CD4-positive, alpha-beta T cell treated with Interleukin-21 for 1 hour (primary cell): ENCODE measurements around the gene MTHFR.
"Not testable (repeated sequence)": the region's sequence is repeated elsewhere in the genome, so short reads cannot be mapped to it uniquely, and the experiment has no call there.

Source experiments
- DNase-seq: peaks from one replicate; pipeline ENCODE4 v3.0.0-alpha.2; 2020

MTHFR gene

DNA sequence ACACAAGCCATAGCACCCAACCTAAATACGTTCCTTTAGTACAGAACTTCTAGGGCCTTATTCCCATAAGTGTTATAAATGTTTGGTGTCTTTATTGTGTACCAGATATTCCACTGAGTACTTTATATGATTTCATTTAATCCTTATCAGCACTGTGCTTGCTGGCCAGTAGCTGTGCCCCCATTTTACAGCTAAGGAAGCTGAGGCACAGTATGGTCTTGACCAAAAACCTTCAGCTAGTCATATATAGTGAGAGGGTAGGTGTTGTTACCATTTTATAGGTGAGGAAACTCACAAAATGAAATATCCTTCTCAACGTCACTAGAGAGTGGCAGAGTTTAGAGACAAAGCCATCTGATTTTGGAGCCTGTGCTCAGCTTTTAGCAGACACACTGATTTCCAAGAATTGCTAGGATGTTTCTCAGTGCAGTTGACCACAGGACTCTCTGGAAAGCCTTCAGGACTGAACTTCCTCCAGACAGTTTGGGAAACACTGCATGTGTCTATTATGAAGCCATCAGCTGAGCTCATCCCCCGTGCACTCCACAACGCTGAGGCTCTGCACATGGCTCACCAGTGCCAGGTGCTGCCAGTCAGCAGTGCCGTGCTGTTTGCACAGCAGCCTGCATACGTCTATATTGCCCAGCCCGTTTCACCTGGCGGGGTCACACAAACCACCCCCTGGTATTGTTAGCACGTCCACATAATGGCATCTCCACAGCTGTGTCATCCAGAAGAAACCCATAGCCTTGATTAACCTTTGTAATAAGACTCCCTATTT, 26.4 kb upstream of the MTHFR start:
- no peak for DNase-seq

DNA sequence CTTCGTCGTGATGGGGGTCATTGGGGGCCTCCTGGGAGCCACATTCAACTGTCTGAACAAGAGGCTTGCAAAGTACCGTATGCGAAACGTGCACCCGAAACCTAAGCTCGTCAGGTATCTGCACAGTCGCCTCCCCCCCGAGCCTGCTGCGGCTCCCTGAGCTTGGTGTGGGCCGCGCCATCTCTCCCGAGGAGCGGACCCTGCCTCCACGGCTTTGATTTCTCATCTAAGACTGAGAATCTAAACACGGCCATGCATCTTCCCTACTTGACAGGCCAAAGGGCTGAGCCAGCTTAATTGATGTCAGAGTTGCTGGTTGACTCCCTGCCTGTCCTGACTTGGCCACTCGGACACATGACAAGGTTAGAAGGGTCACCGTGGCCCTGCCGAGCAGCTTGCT, 22.7 kb upstream of the MTHFR start:
- DNase-seq, result no peak

DNA sequence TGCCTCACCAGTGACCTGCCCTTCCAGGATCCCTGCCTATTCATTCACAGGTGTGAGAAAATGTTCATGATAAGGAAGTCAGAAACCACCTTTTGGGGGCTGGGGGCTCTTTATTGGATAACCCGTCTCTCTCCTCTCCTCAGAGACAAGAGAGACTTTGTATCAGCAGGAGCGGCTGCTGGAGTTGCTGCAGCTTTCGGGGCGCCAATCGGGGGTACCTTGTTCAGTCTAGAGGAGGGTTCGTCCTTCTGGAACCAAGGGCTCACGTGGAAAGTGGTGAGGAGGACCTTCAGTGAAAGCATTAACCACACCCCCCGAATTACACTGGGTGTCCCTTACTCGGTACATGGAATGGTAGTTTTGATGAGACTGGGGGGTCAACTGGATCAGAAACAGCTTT, 21.2 kb upstream of the MTHFR start:
- no peak for DNase-seq

DNA sequence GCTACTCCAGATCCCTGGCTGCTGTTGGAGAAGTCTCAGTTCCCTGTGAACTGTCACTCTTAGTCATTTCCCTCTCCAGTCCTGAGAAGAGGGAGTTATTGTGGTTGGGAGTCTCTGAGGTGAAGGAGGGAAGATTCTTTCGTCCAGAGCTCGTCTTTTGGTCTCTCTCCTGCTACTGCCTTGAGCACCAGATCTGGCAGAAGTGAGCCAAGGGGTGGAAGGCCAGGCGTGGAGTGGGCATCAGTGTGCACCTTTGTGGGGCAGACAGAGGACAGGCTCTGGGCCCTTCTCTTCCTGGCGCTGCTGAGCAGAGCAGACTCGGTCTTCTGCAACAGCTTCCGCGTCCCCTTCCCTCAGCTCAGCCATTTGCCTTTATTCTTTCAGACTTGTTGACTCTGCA, 19.4 kb upstream of the MTHFR start:
- no peak for DNase-seq

DNA sequence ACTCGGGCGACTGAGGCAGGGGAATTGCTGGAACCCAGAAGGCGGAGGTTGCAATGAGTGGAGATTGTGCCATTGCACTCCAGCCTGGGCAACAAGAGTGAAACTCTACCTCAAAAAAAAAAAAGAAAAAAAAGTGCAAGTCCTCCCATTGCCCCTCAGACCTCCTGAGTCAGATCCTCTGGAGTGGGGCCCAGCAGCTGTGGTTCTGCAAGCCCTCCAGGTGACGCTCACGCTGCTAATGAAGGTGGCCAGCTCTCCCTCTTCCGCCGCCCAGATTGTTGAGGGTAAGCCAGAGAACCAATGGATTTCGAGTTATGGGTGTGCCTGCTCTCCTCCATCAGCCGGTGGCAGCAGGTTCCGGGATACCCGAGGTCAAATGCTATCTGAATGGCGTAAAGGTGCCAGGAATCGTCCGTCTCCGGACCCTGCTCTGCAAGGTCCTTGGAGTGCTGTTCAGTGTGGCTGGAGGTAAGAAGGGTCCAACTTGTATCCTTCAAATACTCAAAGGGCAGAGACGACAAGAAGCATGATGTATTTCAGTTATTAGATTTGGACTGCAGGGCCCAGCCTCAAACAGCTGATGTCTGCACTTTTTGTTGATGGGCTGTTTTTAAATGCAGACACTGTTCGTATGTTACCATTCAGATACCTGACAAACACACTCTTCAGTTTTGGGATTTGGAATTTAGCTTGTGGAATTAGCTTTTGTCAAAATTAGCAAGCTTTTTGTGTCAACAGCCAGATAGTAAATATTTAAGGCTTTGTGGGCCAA, 17.8 kb upstream of the MTHFR start:
- DNase-seq, result no peak

DNA sequence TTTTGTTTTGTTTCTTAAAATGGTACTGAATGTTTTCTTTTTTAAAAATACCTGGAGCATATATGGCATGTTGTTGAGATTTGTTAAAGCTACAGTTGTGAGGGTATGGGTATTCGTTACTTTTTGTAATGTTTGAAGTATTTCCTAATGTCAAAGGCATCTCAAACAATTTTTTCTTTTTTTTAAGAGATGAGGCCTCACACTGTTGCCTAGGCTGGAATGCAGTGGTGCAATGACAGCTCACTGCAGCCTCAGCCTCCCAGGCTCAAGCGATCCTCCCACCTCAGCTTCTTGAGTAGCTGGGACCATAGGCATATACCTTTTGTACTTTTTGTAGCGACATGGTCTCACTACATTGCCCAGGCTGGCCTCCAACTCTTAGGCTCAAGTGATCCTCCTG, 16.3 kb upstream of the MTHFR start:
- no peak for DNase-seq

DNA sequence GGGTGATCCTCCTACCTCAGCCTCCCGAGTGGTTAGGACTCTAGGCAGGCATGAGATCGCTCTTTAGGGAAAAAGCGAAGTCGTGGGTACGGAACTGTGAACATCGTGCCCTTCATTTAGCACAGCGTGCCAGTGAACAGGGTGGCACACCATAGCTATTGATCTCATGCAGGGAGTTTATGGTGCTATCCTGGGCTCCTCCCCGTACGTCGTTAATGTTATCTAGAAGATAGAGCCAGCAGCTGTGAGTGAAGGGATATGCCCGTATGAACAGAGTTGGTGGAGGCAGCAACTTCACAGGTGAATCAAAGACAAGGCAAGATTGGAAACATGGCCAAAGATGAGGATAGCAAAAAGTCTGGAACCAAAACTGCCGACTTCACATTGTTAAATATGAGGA, 11.4 kb upstream of the MTHFR start:
- no peak for DNase-seq

DNA sequence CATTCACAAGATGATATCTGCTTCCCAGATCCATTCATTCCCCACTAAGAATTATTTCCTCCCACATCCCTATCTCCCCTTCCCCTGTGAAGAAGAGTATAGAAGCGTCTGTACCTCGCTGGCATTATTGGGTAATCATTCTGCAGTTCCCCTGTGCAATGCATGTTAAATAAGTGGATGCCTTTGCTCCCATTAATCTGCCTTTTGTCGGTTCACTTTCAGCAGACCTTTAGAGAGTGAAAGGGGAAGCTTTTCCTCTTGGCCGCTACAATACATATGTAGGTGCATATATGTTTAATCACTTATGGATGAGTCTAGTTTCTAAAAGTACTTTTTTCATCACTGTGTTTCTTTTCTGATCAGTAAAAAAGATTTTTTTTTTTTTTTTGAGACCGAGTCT, 7.3 kb upstream of the MTHFR start:
- no peak for DNase-seq

DNA sequence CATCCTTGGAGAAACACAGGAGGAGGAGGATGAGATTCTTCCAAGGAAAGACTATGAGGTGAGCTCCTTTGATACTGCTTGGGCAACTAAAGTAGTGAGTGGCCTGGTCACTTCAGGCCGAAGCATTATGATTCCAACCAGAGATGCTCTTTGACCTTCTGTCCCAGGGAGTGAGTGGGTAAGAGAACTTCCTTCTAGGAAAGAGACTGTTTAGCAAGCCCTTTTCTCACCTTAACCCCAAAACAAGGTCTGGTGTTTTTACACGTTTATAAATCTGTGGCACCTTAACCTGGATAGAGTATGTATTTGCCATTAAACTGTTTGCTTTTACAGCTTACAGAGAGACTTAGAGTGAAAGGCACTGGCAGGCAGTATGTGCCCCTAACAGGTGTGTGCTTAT, 1.4 kb upstream of the MTHFR start:
- DNase-seq, result no peak

DNA sequence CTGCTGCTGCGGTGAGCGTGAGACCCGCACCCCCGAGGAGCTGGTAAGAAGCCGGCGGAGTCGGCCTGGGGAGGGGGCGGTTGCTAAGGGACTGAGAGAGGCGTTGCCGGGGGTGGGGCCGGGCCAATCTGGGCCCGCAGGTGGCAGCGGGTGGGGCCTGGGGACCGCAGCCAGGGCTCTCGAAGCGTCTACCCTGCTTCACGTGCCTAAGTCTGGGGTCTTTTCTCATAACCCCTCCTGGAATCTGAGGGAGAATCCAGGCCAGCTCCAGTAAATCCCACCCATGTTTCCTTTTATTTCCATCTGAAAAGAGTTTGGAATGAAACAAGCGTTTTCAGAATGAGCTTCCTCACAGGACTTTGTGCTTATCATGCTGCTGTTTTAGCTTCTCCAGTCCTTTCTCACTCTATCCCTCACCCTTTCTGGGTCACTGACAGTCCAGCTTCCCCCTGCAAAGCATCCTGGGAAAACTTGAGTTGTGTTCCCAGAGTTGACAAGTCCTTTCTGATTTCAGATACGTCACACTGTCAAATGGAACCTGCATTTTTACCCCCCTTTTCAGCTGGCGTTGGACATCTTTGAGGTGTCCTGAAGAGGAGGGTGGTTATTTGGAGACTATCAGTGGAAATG, 658 bp upstream of the MTHFR start:
- DNase-seq, result peak; percentile 19

DNA sequence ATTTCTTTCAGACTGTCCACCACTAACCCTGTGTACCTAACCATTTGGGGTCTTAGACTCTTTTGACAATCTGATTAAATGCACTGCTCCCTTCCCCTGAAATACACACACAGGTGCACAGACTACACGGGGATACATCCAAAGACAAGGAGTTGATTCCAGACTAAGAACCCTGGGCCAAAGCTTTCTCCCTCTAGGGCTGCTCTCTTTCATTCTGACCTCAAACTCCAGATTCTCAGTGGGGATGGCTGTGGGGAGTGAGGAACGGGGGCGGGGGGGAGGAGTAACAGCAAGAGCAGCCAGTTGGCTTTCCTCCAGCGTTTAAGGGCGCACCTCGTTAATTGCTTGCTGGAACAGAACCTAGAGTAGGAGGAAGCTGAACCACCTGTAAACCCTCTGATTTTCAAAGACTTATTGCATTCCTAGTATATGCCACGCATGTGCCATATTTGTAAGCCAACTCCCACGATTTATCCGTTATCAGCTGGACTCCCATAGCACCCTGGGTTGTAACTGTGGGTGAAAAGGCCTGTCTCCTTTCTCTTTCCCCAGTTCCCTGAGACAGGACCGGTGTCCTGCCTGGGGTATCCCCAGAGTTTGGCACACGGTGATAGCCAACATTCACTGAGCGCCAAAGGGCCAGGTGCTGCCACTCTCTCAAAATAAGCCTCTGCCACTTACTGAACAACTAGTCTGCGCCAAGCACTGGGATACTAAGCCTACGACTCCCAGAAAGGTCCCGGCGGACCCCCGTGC, 920 bp downstream of the MTHFR start:
- DNase-seq, result peak; percentile 40

DNA sequence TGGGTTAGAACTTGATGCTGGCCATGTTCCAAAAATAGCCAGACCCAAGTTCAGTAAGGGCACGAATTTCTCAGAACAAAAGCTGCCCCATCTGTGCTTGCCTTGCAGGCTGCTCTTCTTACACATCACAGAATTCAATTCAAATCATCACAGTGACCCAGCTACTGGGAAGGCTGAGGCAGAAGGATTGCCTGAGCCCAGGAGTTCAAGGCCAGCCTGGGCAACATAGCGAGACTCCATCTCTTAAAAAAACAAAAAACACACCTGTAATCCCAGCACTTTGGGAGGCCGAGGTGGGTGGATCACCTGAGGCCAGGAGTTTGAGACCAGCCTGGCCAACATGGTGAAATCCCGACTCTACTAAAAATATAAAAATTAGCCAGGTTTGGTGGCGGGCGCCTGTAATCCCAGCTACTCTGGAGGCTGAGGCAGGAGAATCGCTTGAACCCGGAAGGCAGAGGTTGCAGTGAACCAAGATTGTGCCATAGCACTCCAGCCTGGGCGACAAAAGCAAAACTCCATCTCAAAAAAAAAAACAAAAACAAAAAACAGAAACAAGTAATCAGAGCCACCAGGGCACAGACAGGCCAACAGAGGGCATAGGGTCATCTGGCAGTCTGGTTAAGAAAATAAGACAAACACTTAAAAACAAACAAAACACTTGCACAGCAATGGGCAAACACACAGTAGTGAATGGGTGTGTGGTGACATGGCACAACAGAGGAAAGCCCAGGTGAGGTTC, 1.7 kb downstream of the MTHFR start:
- not testable (repeated sequence) for DNase-seq

DNA sequence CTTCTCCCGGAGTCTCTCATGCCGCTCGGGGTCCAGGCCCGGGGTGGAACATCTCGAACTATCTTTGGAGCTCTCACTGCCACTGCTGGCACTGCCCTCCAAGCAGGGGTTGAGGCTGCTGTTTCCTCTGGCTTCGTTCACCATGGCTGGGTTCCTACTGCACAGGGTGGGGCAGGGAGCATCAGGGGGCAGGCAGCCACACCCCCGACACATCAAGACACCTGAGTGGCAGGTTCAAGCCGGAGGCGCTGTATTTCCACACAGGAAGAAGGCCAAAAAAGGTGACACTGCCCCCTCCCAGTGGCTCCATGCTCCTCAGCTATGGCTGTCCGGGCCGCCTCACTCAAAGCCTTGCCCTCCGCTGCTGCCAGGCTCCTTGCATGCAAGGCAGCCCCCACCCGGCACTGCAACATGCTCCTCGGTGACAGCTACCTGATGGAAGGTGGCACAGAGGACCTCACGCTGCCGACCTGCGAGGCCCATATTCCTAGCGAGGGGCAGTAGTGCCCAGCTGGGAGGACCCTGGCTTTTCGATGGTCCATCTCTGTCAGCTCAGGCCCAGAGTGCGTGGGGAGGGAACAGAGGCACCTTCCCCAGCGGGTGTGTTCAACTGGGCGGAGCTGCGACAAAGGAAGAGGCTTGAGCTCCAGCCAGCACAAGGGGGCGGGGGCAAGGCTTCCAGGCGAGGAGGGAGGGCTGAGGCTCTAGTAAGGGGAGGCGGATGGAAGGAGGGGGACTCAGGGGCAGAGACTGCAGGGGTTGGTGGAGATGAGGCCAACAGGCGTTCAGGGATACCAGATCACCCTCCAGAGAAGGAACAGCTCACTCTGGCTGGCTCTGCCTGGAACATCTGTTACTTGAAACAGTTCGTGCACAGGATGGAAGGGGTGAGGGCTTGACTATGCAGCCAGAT, 2.5 kb downstream of the MTHFR start:
- peak; percentile 84 for DNase-seq

DNA sequence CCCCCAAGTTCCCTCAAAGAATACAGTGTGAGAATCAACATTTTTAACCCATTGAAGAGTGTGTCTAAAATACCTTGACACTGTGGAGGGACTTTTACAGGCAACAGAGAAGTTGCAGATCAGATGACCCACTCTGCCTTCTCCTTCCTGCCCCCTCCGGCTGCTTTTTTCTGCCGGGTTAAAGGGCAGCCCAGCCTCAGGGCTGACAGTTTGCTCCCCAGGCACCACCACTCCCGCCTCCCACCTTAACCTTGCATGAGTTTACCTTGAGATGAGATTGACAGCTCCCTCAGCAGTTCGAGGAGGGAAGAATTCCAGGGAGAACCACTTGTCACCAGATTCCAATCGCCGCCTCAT, 3.2 kb downstream of the MTHFR start:
- DNase-seq, result no peak

DNA sequence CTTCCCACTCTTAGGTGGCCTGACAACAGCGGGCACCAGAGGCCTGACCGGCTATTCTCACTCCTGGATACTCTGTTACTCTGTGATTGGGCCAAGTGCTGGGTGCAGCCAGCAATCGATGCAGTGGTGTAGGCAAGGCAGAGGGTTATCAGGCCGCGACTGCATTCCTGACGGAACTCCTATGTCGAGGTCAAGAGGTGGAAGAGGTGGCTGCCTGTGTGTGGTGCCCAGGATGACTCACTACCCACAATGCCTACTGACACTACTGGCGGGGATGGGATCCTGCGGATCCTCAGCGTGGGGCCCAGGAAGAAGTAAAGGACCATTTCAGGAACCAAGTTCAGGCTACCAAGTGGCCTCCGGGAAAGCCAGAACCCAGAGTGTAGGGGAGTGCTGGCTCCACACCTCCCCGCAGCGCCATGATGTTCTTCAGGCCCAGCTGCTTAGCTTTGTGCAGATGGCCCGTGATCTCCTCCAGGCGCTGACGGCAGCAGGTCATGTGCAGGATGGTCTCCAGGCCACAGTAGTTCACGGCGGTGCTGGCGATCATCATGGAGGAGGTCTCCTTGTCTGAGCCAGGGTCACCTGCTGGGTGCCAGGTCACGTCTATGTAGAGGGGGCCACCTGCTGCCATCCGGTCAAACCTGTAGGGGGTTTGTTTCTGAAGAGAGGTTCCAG, 4.9 kb downstream of the MTHFR start:
- DNase-seq, result no peak

DNA sequence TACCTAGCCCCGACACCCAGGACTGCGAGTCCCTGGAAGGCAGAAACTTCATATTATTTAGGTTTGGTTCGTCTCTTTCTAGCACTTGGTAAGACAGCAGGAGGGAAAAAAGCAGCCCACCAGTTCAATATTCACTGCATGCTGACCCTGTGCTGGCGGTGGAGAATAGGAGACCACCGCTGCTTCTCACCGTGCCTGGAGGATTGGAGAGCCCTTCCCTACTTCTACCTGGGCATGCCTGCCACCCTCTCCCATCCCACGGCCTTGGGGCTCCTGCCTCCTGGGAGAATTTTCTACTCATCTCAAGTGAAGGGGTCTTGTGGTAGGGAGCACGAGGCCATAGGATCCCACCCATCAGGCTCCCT, 5.4 kb downstream of the MTHFR start:
- no peak for DNase-seq

DNA sequence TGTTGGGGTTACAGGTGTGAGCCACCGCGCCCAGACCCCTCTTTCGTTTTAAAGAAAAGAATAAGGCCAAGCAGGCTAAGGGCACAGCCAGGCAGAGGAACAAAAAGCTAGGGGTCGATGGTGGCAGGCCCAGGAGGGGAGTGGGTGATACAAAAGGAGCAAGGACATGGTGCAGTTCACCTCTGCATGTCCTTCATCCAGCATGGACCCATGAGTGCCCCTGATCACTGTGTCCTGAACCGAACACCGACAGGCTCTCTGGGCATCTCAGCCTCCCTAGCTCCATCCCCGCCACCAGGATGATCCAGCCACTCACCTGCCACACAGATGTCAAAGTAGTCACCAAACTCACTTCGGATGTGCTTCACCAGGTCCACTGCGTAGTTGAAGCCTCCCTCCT, 5.9 kb downstream of the MTHFR start:
- no peak for DNase-seq

DNA sequence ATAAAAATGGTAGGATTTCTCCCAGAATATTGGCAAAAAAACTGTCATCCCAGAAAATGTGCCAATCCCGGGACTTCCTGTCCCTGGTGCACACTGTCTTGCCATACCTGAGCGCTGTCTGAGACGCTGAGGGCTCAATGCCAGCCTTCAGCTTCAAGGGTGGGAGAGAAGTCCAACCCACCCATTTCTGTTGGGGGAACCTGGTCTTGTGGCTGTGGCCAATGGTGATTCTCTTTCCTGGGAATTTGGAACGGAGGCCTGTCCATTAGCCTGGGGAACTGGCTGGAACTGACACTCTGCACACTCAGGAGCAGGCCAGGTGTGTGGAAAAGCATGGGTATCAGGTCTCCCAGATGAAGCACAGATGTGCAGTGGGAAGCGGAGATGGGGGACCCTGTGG, 6.7 kb downstream of the MTHFR start:
- no peak for DNase-seq

DNA sequence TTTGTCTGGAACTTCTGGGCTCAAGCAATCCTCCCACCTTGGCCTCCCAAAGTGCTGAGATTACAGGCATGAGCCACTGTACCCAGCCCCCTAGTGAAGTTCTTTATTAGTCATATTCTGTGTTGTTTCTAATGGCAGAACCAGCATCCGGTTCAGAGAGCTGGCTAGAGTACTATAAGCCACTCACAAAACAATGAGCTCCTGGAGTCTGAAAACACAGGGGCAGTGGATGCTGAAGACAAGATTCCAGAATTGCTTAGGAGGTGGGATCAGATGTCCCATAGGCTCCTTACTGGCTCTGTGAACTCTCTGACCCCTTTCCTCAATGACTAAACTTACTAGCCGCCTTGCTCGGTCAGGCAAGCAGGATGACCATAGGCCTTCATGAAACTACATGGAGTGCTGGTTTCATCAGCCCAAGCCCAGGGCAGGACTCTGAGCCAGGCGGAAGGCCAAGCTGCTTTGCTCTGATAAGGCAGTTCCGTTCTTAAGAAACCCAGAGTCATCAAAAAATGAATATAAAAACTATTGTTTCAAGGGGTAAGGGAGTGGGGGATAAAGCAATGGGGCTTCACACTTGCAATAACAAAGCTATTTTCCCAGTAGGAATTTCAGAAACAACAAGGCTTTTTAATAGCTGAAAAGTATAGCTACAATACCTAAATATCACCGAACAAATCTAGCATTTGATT, 8.1 kb downstream of the MTHFR start:
- no peak for DNase-seq

DNA sequence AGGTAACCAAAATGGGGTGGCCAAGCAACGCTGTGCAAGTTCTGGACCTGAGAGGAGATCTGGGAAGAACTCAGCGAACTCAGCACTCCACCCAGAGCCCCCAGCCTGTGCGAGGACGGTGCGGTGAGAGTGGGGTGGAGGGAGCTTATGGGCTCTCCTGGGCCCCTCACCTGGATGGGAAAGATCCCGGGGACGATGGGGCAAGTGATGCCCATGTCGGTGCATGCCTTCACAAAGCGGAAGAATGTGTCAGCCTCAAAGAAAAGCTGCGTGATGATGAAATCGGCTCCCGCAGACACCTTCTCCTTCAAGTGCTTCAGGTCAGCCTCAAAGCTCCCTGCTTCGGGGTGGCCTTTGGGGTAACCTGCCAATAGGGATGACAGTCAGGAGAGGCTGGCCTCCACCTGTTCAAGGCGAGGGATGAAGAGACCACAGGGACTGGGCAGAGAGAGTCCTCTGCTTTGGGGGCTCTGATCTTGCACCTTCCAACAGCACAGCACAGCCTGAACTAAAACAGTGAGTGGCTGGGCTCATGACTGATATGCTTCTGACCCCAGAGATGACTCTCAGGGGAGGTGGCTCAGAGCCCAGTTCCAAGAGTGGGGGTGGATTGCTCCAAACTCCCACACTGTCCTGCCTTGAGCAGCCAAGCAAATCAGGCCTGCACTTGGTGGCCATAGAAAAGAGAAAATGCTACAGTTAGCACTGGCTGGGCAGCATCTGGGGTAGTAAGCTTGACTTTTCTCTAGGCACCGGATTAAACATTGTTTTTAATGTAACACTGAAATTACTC, 9.5 kb downstream of the MTHFR start:
- DNase-seq, result no peak
